Panc1 (cell line): ENCODE data around the gene ZCCHC7. TPM values are rescaled to one million over a fixed set of nuclear protein-coding genes. Genes with fewer than 3 reads are reported as not detected.

ENCODE experiments used
- ATAC-seq: fragments of 200-7000 bp; cut with Tn5 transposase; 2 replicates; pipeline ENCODE4 v1.9.1; 2020; ENCODE audit warnings: mild to moderate bottlenecking, moderate library complexity
- BruUV-seq: library from RNA; stranded (reverse); fragments of 400-500 nt; replicated peaks from 2 replicates; lab custom pipeline; 2021; lab: Mats Ljungman, UMichigan
- CTCF ChIA-PET: fragments of 300-600 bp; sonication (Branson Sonifier 250); formaldehyde crosslinking; loops from one replicate; lab custom pipeline; 2022; ENCODE audit warnings: antibody characterized with exemption; lab: Charles Lee
- POLR2A ChIA-PET: fragments of 300-600 bp; sonication (Branson Sonifier 250); formaldehyde crosslinking; loops from one replicate; lab custom pipeline; 2022; ENCODE audit warnings: antibody characterized with exemption; lab: Charles Lee
- DNase-seq: peaks from one replicate; pipeline ENCODE4 v3.0.0-alpha.2; 2010; ENCODE audit warnings: low read depth, low spot score
- H3K27ac ChIP-seq: 2 replicates; pipeline ENCODE4 v1.5.1; 2011; ENCODE audit warnings: mild to moderate bottlenecking, low read length, inconsistent platforms
- H3K27me3 ChIP-seq: fragments of 200-500 bp; sonication (Bioruptor generic); 2 replicates; pipeline ENCODE4 v1.6.0; 2014; ENCODE audit warnings: low read length, inconsistent platforms; ENCODE audit not compliant: control insufficient read depth, insufficient read depth
- H3K36me3 ChIP-seq: fragments of 200-500 bp; sonication (Bioruptor generic); 2 replicates; pipeline ENCODE4 v1.5.1; 2014; ENCODE audit warnings: inconsistent platforms, mild to moderate bottlenecking, low read length, moderate library complexity; ENCODE audit not compliant: control insufficient read depth, insufficient read depth
- H3K4me1 ChIP-seq: 2 replicates; pipeline ENCODE4 v1.5.1; 2011; ENCODE audit warnings: inconsistent platforms, mild to moderate bottlenecking, low read length, moderate library complexity; ENCODE audit not compliant: control insufficient read depth, insufficient read depth
- H3K4me3 ChIP-seq, 2 experiments: 2 replicates each; pipeline ENCODE4 v1.5.1; 2011 to 2012; ENCODE audit warnings: low read depth in 2 of 2, low read length in 2 of 2, mild to moderate bottlenecking in 2 of 2, inconsistent platforms in 1 of 2, moderate library complexity in 1 of 2
- H3K9me3 ChIP-seq: fragments of 200-500 bp; sonication (Bioruptor generic); 2 replicates; pipeline ENCODE4 v1.5.1; 2014; ENCODE audit warnings: low read depth, mild to moderate bottlenecking, inconsistent platforms, low read length, moderate library complexity; ENCODE audit not compliant: control insufficient read depth, insufficient read depth
- POLR2AphosphoS5 ChIP-seq: IDR thresholded peaks from 2 replicates; pipeline ENCODE4 v1.6.1; 2012; ENCODE audit warnings: mild to moderate bottlenecking, low read depth, low read length, moderate library complexity
- REST ChIP-seq, 2 experiments: IDR thresholded peaks; 2 replicates each; pipeline ENCODE4 v1.6.1; 2011 to 2012; ENCODE audit warnings: low read depth in 2 of 2, control low read depth in 1 of 2, low read length in 1 of 2, mild to moderate bottlenecking in 1 of 2, moderate library complexity in 1 of 2; ENCODE audit not compliant: insufficient read depth in 1 of 2
- SIN3A ChIP-seq: IDR thresholded peaks from 2 replicates; pipeline ENCODE4 v1.6.1; 2012; ENCODE audit warnings: low read depth, mild to moderate bottlenecking, low read length, moderate library complexity, borderline replicate concordance; ENCODE audit not compliant: insufficient read depth
- TCF7L2 ChIP-seq: IDR thresholded peaks from 2 replicates; pipeline ENCODE4 v1.6.1; 2011; ENCODE audit warnings: mild to moderate bottlenecking, low read depth, low read length, inconsistent platforms
- in situ Hi-C: cut with HindIII; loops from 2 replicates; pipeline ENCODE4 v1.10.0; 2016; ENCODE audit warnings: low sequenced_read_pairs, low pct_unique_long_range_greater_than_20kb
- intact Hi-C: fragments of 100-400 bp; cut with micrococcal nuclease; formaldehyde crosslinking; loops from one replicate; pipeline ENCODE4 v1.10.0; 2022; ENCODE audit not compliant: unreplicated experiment
- total RNA-seq: library from RNA; stranded (reverse); gene quantifications from one replicate; pipeline ENCODE4 v1.2.1, GENCODE V29; 2021; ENCODE audit not compliant: unreplicated experiment
- TF ChIP-seq, protein P1 (sequence below): fragments of 450-650 bp; IDR thresholded peaks from 2 replicates; pipeline ENCODE4 v1.5.1; 2017; ENCODE audit warnings: mild to moderate bottlenecking

Gene ZCCHC7
- total RNA-seq, 1 experiment from 2014 or later = 43.7 TPM

GRCh38 chr9:37295178-37295577, 174.8 kb downstream of the ZCCHC7 start:
- CTCF ChIA-PET = interaction anchor here (0.6 kb wide), 1 partner anchor 299 kb away, joined by 3 read pairs; no protein-coding TSS in a partner anchor
- intact Hi-C loops (no loop called here), in situ Hi-C loops (loop anchor here (5.0 kb wide), 1 partner anchor 53 kb away; no protein-coding TSS in a partner anchor)
- no peak for TF ChIP-seq TCF7L2
- Histone ChIP-seq H3K36me3 (no peaks in the 10 kb centered on the region), H3K27me3 (no peaks in the 10 kb centered on the region), H3K4me3 (no peak overlapping the region), H3K27ac (no peak overlapping the region), H3K9me3 (no peaks in the 10 kb centered on the region), H3K4me1 (peaks cover 12% of the 10 kb centered on the region; the same call in 1 of the 2 replicates)
- ATAC-seq (no peak), DNase-seq (no peak)
- POLR2A ChIA-PET = no interaction called here
- BruUV-seq = no TSS peak

- Histone ChIP-seq H3K27me3 (no peaks in the 10 kb centered on the region), H3K4me3 (no peak overlapping the region), H3K27ac (no peak overlapping the region), H3K9me3 (no peaks in the 10 kb centered on the region), H3K4me1 (peaks cover 12% of the 10 kb centered on the region; the same call in 1 of the 2 replicates), H3K36me3 (no peaks in the 10 kb centered on the region)
- POLR2A ChIA-PET = no interaction called here
- CTCF ChIA-PET = interaction anchor here (0.6 kb wide), 1 partner anchor 1583 kb away, joined by 3 read pairs; no protein-coding TSS in a partner anchor
- intact Hi-C loops = no loop called here
- ATAC-seq = no peak
- DNase-seq = no peak
- TF ChIP-seq, protein P1, sequence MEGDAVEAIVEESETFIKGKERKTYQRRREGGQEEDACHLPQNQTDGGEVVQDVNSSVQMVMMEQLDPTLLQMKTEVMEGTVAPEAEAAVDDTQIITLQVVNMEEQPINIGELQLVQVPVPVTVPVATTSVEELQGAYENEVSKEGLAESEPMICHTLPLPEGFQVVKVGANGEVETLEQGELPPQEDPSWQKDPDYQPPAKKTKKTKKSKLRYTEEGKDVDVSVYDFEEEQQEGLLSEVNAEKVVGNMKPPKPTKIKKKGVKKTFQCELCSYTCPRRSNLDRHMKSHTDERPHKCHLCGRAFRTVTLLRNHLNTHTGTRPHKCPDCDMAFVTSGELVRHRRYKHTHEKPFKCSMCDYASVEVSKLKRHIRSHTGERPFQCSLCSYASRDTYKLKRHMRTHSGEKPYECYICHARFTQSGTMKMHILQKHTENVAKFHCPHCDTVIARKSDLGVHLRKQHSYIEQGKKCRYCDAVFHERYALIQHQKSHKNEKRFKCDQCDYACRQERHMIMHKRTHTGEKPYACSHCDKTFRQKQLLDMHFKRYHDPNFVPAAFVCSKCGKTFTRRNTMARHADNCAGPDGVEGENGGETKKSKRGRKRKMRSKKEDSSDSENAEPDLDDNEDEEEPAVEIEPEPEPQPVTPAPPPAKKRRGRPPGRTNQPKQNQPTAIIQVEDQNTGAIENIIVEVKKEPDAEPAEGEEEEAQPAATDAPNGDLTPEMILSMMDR = peak; percentile 40; the same call in 1 of the 2 replicates
- TF ChIP-seq SIN3A = no peak
- no TSS peak for BruUV-seq
- in situ Hi-C loops = loop anchor here (5.0 kb wide), 1 partner anchor 53 kb away; no protein-coding TSS in a partner anchor
These were observed 175.4 kb downstream of the ZCCHC7 start for GRCh38 chr9:37295796-37296195.

DNA sequence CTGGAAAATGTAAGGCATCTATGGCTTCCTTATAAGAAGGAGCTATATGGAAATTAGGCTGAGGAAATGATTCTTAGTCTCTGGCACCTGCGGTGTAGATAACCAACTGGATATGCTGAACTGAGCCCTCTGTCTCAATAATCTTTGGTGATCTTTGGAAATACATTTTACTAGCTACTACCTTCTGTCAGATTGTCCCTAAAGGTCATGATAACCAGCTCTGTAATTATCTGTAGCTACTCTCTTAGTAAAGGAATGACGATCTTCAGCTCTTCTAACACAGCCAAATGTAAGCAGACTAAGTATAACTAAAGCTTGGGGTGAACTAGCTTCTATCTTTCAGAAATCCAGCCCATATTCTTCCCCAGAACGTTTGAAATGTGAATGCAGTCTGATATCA, 177.2 kb downstream of the ZCCHC7 start:
- ChIA-PET POLR2A (interaction anchor here (0.6 kb wide), 1 partner anchor 176 kb away, joined by 4 read pairs; no protein-coding TSS in a partner anchor), CTCF (no interaction called here)
- no peak for DNase-seq
- Histone ChIP-seq H3K27ac (no peak overlapping the region), H3K27me3 (no peaks in the 10 kb centered on the region), H3K4me3 (no peak overlapping the region), H3K4me1 (peaks cover 12% of the 10 kb centered on the region; the same call in 1 of the 2 replicates), H3K36me3 (no peaks in the 10 kb centered on the region), H3K9me3 (no peaks in the 10 kb centered on the region)
- TF ChIP-seq TCF7L2 (no peak), SIN3A (no peak), REST (IDR thresholded peaks at IDR 0.05; ENCODE audit: insufficient read depth in 1 of 2, low read depth in 2 of 2, low read length in 1 of 2) (no peak), POLR2AphosphoS5 (no peak)
- TF ChIP-seq, protein P1 = no peak
- ATAC-seq = no peak
- intact Hi-C loops (no loop called here), in situ Hi-C loops (loop anchor here (5.0 kb wide), 1 partner anchor 55 kb away; no protein-coding TSS in a partner anchor)
- BruUV-seq = no TSS peak
